Activated CD8-positive, alpha-beta memory T cell treated with anti-CD3 and anti-CD28 coated beads, Interleukin-2, amount 10 ng/mL, durations not matched to agents 7 days and 5 days (primary cell): ENCODE results near the gene RND3. TPM values are rescaled to one million over a fixed set of nuclear protein-coding genes. Genes with fewer than 3 reads are reported as not detected.

Experiments
- ATAC-seq: fragments of 150-1000 bp; cut with Tn5 transposase; one replicate; pipeline ENCODE4 v1.10.0; 2021; ENCODE audit warnings: moderate library complexity
- CTCF ChIA-PET: fragments of 350-600 bp; sonication (Branson Sonifier 250); formaldehyde crosslinking; loops from one replicate; lab custom pipeline; 2021; ENCODE audit warnings: antibody characterized with exemption; lab: Charles Lee
- DNase-seq: peaks from one replicate; pipeline ENCODE4 v3.0.0-alpha.2; 2020
- H3K27ac Mint-ChIP-seq: one replicate; pipeline ENCODE4 v1.8.0; 2021; ENCODE audit warnings: mild to moderate bottlenecking, mixed read lengths
- H3K27me3 Mint-ChIP-seq: one replicate; pipeline ENCODE4 v1.8.0; 2021; ENCODE audit warnings: mixed read lengths
- H3K36me3 Mint-ChIP-seq: one replicate; pipeline ENCODE4 v1.8.0; 2021; ENCODE audit warnings: mild to moderate bottlenecking, mixed read lengths
- H3K4me1 Mint-ChIP-seq: one replicate; pipeline ENCODE4 v1.8.0; 2021; ENCODE audit warnings: mixed read lengths
- H3K4me3 Mint-ChIP-seq: one replicate; pipeline ENCODE4 v1.8.0; 2021; ENCODE audit warnings: mild to moderate bottlenecking, moderate library complexity, mixed read lengths
- H3K9me3 Mint-ChIP-seq: one replicate; pipeline ENCODE4 v1.8.0; 2022; ENCODE audit warnings: low read depth, mixed read lengths
- total RNA-seq, 2 experiments: library from RNA; stranded (reverse); gene quantifications; one replicate each; pipeline ENCODE4 v1.2.3, GENCODE V29; 2021

Gene RND3
- total RNA-seq, 2 experiments from 2014 or later, result not detected

GRCh38 chr2:150438041-150438440 lies 49.4 kb downstream of the RND3 start:
- no peak overlapping the region for H3K27ac Mint-ChIP-seq

DNA sequence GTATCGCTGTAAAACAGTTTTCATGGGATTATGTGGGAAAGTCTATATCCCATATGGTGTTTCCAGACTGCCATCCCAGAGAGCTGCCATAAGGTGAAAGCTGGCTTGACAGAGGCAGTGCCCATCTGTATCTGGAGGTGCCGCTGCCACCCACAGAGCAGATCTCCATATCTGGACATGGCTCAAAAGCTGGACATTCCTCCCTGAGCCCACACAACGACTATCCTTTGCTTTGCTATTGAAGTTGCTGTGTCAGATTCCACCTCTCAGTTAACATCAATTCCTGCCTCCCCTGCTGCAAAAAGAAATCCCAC lies 55.2 kb downstream of the RND3 start:
- no peaks in the 10 kb centered on the region for H3K36me3 Mint-ChIP-seq
- peaks cover 2% of the 10 kb centered on the region for H3K9me3 Mint-ChIP-seq
- H3K4me3 Mint-ChIP-seq, result no peak overlapping the region
- no peaks in the 10 kb centered on the region for H3K27me3 Mint-ChIP-seq
- H3K4me1 Mint-ChIP-seq, result no peaks in the 10 kb centered on the region
- CTCF ChIA-PET, result no interaction called here
- H3K27ac Mint-ChIP-seq, result no peak overlapping the region
- DNase-seq (no peak), ATAC-seq (no peak)

More at GRCh38 chr2:150438041-150438440, 49.4 kb downstream of the RND3 start:
- ATAC-seq (no peak), DNase-seq (no peak)
- Mint-ChIP-seq H3K4me1 (no peaks in the 10 kb centered on the region), H3K36me3 (no peaks in the 10 kb centered on the region), H3K4me3 (no peak overlapping the region), H3K27me3 (no peaks in the 10 kb centered on the region), H3K9me3 (peaks cover 2% of the 10 kb centered on the region)
- CTCF ChIA-PET, result no interaction called here

DNA sequence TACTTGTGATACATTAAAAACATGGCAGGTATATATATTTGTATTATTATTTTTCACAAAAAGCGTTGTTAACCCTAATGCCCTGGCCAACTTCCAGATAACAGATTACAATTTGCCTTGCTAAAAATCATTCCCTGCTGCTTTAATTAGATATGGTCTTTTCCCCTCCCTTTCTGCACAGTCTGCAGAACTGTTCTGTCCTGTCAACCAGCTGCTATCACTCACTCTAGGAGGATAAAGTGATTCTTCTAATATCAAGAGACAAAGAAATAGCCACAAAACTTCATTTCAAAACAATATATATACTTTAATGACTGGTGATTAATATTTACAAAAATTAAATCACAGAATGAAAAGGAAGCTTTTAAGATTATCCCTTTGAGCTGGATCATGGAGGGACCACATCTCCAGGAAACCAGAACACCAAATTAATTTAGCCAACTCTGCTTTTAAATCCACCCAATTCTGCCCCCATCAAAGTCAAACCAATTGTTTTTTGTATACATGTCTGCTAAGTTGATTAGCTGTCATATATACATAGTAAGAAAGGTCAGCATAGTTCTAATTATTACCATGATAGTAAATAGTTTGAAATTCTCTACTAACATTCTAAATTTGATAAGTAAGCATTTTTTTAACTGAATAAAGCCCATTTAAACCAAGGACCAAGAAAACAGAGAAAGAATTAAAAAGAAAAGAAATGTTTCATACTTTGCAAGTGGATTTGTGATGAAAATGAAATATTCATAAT lies 55.7 kb downstream of the RND3 start:
- Mint-ChIP-seq H3K36me3 (no peaks in the 10 kb centered on the region), H3K27me3 (no peaks in the 10 kb centered on the region), H3K27ac (no peak overlapping the region), H3K9me3 (peaks cover 2% of the 10 kb centered on the region), H3K4me3 (no peak overlapping the region), H3K4me1 (no peaks in the 10 kb centered on the region)
- no peak for DNase-seq
- CTCF ChIA-PET, result no interaction called here
- ATAC-seq, result no peak

- H3K9me3 Mint-ChIP-seq, result no peaks in the 10 kb centered on the region
- ATAC-seq (no peak), DNase-seq (no peak)
- no peaks in the 10 kb centered on the region for H3K27me3 Mint-ChIP-seq
- H3K4me3 Mint-ChIP-seq, result no peak overlapping the region
- CTCF ChIA-PET, result no interaction called here
- no peaks in the 10 kb centered on the region for H3K36me3 Mint-ChIP-seq
- no peak overlapping the region for H3K27ac Mint-ChIP-seq
- H3K4me1 Mint-ChIP-seq, result no peaks in the 10 kb centered on the region
Measured at GRCh38 chr2:150429384-150429961, 58.0 kb downstream of the RND3 start.

DNA sequence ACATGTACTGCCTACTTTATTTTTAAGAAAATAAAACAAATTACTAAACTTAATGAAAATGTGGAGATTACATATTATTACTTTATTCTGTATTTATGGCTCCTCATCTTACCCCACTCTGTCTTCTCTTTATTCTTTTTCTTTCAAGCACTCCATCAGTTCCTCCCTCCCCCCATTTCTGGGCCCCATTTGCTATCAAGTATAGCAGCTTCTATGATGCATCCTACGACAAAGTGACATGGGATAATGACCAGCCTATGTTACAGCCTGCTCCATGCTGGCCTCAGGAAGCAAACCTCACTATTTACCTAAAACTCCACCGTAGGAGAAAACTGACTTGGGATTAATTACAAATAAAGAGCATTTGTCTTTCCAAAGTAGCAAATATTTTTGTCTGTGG lies 58.8 kb downstream of the RND3 start:
- no peak overlapping the region for H3K27ac Mint-ChIP-seq
- no peaks in the 10 kb centered on the region for H3K4me1 Mint-ChIP-seq
- H3K4me3 Mint-ChIP-seq, result no peak overlapping the region
- H3K9me3 Mint-ChIP-seq, result no peaks in the 10 kb centered on the region
- CTCF ChIA-PET, result no interaction called here
- no peaks in the 10 kb centered on the region for H3K36me3 Mint-ChIP-seq
- DNase-seq, result no peak
- no peak for ATAC-seq
- H3K27me3 Mint-ChIP-seq, result no peaks in the 10 kb centered on the region

- CTCF ChIA-PET, result no interaction called here
- Mint-ChIP-seq H3K4me1 (no peaks in the 10 kb centered on the region), H3K9me3 (no peaks in the 10 kb centered on the region), H3K27me3 (no peaks in the 10 kb centered on the region), H3K4me3 (no peak overlapping the region), H3K36me3 (no peaks in the 10 kb centered on the region), H3K27ac (no peak overlapping the region)
- no peak for DNase-seq
- no peak for ATAC-seq
Measured at GRCh38 chr2:150427298-150427697, 60.2 kb downstream of the RND3 start.

- CTCF ChIA-PET, result no interaction called here
- Mint-ChIP-seq H3K27ac (no peak overlapping the region), H3K36me3 (no peaks in the 10 kb centered on the region), H3K4me3 (no peak overlapping the region), H3K9me3 (no peaks in the 10 kb centered on the region), H3K4me1 (no peaks in the 10 kb centered on the region), H3K27me3 (no peaks in the 10 kb centered on the region)
- ATAC-seq (no peak), DNase-seq (no peak)
Measured at GRCh38 chr2:150426724-150427123, 60.7 kb downstream of the RND3 start.

DNA sequence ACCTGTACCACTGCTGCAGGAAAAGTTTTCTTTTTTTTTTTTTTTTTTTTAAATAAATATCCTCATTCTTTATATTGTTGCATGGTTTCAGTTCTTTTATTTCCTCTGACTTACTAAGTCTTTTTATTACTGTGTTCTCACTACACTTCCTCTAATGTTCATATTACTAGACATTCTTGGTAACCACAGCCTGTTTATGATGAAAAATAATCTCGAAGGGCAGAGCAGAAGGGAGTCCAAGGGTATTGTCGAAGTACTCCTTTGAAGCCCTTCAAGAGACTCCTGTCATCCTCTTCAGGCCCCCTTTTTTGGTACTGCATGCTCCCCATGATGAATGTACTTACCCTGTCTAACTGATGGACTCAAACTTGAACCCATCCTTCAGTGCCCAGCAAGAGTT lies 61.2 kb downstream of the RND3 start:
- Mint-ChIP-seq H3K27ac (no peak overlapping the region), H3K4me1 (no peaks in the 10 kb centered on the region), H3K4me3 (no peak overlapping the region), H3K36me3 (no peaks in the 10 kb centered on the region), H3K9me3 (no peaks in the 10 kb centered on the region), H3K27me3 (no peaks in the 10 kb centered on the region)
- DNase-seq, result no peak
- ATAC-seq, result no peak
- CTCF ChIA-PET, result no interaction called here

DNA sequence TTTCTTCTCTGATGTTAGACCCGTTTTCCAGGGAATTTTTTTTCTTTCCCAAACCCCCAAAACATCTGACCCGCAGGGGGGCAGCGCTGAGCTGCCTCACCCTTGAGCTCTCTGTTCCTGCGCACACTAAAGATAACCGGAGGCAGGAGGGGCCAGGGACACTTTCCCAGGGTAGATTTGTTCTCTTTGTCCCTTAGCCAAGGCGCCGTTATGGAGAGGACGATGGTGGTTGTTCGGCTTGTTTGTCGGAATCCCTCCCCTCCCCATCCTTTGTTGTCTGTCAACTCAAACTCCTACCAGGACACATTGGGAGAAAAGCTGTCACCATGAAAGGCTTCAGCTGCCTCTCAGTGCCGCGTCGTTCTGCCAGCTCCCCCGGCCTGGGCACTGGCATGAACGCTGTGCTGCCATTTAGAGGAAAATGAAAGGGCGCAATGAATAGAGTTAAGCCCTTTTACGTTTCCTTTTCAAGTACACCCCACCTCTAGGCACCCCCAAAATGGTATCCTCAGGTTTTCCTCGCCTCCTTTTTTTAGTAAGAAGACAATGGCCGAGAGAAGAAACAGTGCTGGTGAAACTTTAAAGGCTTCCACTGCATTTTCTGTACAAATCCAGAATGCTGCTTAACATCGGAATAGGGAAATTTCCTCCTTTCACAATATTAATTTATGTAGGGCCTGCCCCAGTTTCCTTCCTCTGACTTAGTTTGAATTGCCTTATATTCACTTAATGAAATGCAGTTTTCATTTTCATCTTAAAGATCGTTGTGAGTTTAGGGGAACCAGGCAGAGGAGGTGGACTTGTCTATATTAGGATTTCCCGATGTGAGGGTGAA lies 62.1 kb downstream of the RND3 start:
- Mint-ChIP-seq H3K9me3 (no peaks in the 10 kb centered on the region), H3K4me1 (no peaks in the 10 kb centered on the region), H3K4me3 (no peak overlapping the region), H3K36me3 (no peaks in the 10 kb centered on the region), H3K27me3 (no peaks in the 10 kb centered on the region), H3K27ac (no peak overlapping the region)
- ATAC-seq (no peak), DNase-seq (no peak)
- CTCF ChIA-PET, result no interaction called here

DNA sequence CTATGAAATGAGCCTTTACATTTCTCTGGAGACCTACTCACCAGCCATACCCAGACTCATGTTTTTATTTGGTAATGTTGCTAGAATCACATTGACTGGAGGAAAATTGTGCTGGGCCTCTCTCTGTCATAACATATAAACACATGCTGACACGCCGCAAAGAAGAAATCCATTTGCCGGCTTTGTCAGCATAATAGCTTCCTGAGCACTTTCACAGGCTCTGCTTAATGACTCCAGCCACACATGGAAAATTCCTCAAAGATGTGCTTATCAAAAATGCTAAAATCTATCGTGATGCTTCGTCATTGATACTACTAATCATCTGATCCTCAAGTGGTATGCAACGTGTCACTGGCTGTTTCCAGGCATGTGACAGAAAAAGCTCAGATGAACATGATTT lies 63.1 kb downstream of the RND3 start:
- CTCF ChIA-PET, result no interaction called here
- H3K4me1 Mint-ChIP-seq, result no peaks in the 10 kb centered on the region
- ATAC-seq, result no peak

GRCh38 chr2:150421126-150421651 lies 66.3 kb downstream of the RND3 start:
- no peaks in the 10 kb centered on the region for H3K9me3 Mint-ChIP-seq
- CTCF ChIA-PET, result no interaction called here
- no peaks in the 10 kb centered on the region for H3K4me1 Mint-ChIP-seq
- no peaks in the 10 kb centered on the region for H3K27me3 Mint-ChIP-seq
- ATAC-seq, result no peak
- no peak overlapping the region for H3K27ac Mint-ChIP-seq
- H3K36me3 Mint-ChIP-seq, result no peaks in the 10 kb centered on the region
- no peak for DNase-seq
- H3K4me3 Mint-ChIP-seq, result no peak overlapping the region

More for the DNA sequence above, 63.1 kb downstream of the RND3 start:
- Mint-ChIP-seq H3K27me3 (no peaks in the 10 kb centered on the region), H3K27ac (no peak overlapping the region), H3K4me3 (no peak overlapping the region), H3K9me3 (no peaks in the 10 kb centered on the region), H3K36me3 (no peaks in the 10 kb centered on the region)
- no peak for DNase-seq

GRCh38 chr2:150418916-150419315 lies 68.6 kb downstream of the RND3 start:
- no peaks in the 10 kb centered on the region for H3K9me3 Mint-ChIP-seq
- CTCF ChIA-PET, result no interaction called here
- no peaks in the 10 kb centered on the region for H3K36me3 Mint-ChIP-seq
- no peak overlapping the region for H3K27ac Mint-ChIP-seq
- H3K27me3 Mint-ChIP-seq, result no peaks in the 10 kb centered on the region
- no peaks in the 10 kb centered on the region for H3K4me1 Mint-ChIP-seq
- ATAC-seq, result no peak
- DNase-seq, result no peak
- no peak overlapping the region for H3K4me3 Mint-ChIP-seq
